HL-60 (cell line): ENCODE measurements around the gene FH.

Source experiments
- CTCF ChIP-seq: IDR thresholded peaks from one replicate; pipeline ENCODE4 v1.5.1; 2011; ENCODE audit warnings: low read length, control low read depth, inconsistent platforms; ENCODE audit not compliant: insufficient read depth
- POLR2AphosphoS5 ChIP-seq: IDR thresholded peaks from 2 replicates; pipeline ENCODE4 v1.6.1; 2012; ENCODE audit warnings: low read depth
- REST ChIP-seq: IDR thresholded peaks from 2 replicates; pipeline ENCODE4 v1.6.1; 2012; ENCODE audit warnings: low read depth; ENCODE audit not compliant: insufficient replicate concordance
- SPI1 ChIP-seq: IDR thresholded peaks from 2 replicates; pipeline ENCODE4 v1.6.1; 2012; ENCODE audit warnings: low read depth, mild to moderate bottlenecking, borderline replicate concordance

- no peak for TF ChIP-seq SPI1
- TF ChIP-seq REST, result no peak
- no peak for TF ChIP-seq CTCF
- no peak for TF ChIP-seq POLR2AphosphoS5
These were observed 28.5 kb upstream of the FH start for GRCh38 chr1:241548008-241548407.
